GM12878 (cell line): Measurements from ENCODE around the gene OR12D1. TPM values are rescaled to one million over a fixed set of nuclear protein-coding genes. Genes with fewer than 3 reads are reported as not detected.

Experiments
- ATAC-seq: fragments of 200-7000 bp; cut with Tn5 transposase; 3 replicates; pipeline ENCODE4 v1.9.1; 2020; ENCODE audit warnings: mild to moderate bottlenecking, moderate library complexity
- BruUV-seq: library from RNA; stranded (reverse); fragments of 400-500 nt; replicated peaks from 2 replicates; lab custom pipeline; 2021; lab: Mats Ljungman, UMichigan
- CTCF ChIA-PET: fragments of 300-600 bp; sonication (Branson Sonifier 250); formaldehyde crosslinking; extraction: SDS; loops from one replicate; lab custom pipeline; 2021; ENCODE audit warnings: inconsistent platforms; lab: Yijun Ruan, JAX
- POLR2A ChIA-PET: fragments of 350-600 bp; formaldehyde crosslinking; extraction: SDS; loops from one replicate; lab custom pipeline; 2021; ENCODE audit warnings: inconsistent platforms; lab: Charles Lee
- RAD21 ChIA-PET: fragments of 300-600 bp; sonication (Branson Sonifier 250); formaldehyde crosslinking; loops from one replicate; lab custom pipeline; 2023; ENCODE audit warnings: antibody characterized with exemption; ENCODE audit not compliant: unreplicated experiment; lab: Charles Lee
- SMC1A ChIA-PET: fragments of 300-600 bp; sonication (Branson Sonifier 250); formaldehyde crosslinking; loops from one replicate; lab custom pipeline; 2023; ENCODE audit not compliant: unreplicated experiment, uncharacterized antibody; lab: Charles Lee
- DNase-seq: peaks from one replicate; pipeline ENCODE4 v3.0.0-alpha.2; 2011; ENCODE audit warnings: low read depth, low spot score
- FAIRE-seq: peaks from 3 replicates; lab custom pipeline; 2011; peaks lifted over from hg19 to GRCh38; lab: Jason Lieb, UNC
- H2AFZ ChIP-seq: 2 replicates; pipeline ENCODE4 v1.6.0; 2011; ENCODE audit warnings: low read depth, low read length, control low read depth; ENCODE audit not compliant: control insufficient read depth
- H3K27ac ChIP-seq: 2 replicates; pipeline ENCODE4 v1.5.1; 2011; ENCODE audit warnings: control low read depth; ENCODE audit not compliant: control insufficient read depth, insufficient read depth
- H3K27me3 ChIP-seq, 2 experiments: replicated peaks in 1 of 2; 2 replicates each; pipeline versions ENCODE4 v1.6.0 to v1.6.1; 2011; ENCODE audit warnings: low read length in 1 of 2; ENCODE audit not compliant: control insufficient read depth in 2 of 2, insufficient read depth in 2 of 2
- H3K36me3 ChIP-seq, 2 experiments: 2 replicates each; pipeline ENCODE4 v1.5.1; 2011; ENCODE audit warnings: low read length in 1 of 2; ENCODE audit not compliant: control insufficient read depth in 2 of 2, insufficient read depth in 2 of 2
- H3K4me1 ChIP-seq: 2 replicates; pipeline ENCODE4 v1.6.1; 2011; ENCODE audit warnings: mild to moderate bottlenecking, low read length, moderate library complexity, mixed read lengths; ENCODE audit not compliant: control insufficient read depth, insufficient read depth
- H3K4me2 ChIP-seq: 2 replicates; pipeline ENCODE4 v1.6.0; 2011; ENCODE audit warnings: control low read depth; ENCODE audit not compliant: control insufficient read depth, insufficient read depth
- H3K4me3 ChIP-seq: fragments of 200-600 bp; sonication (generic); 2 replicates; pipeline ENCODE4 v1.5.1; 2016
- H3K79me2 ChIP-seq: 2 replicates; pipeline ENCODE4 v1.6.0; 2011; ENCODE audit warnings: low read length; ENCODE audit not compliant: control insufficient read depth, insufficient read depth
- H3K9ac ChIP-seq: 2 replicates; pipeline ENCODE4 v1.8.0; 2011; ENCODE audit warnings: low read length, control low read depth, mixed read lengths; ENCODE audit not compliant: control insufficient read depth, insufficient read depth
- H3K9me3 ChIP-seq: replicated peaks from 3 replicates; pipeline ENCODE4 v1.5.1; 2011; ENCODE audit warnings: mild to moderate bottlenecking, low read length; ENCODE audit not compliant: control insufficient read depth, insufficient read depth
- H4K20me1 ChIP-seq: 2 replicates; pipeline ENCODE4 v1.6.0; 2011; ENCODE audit not compliant: control insufficient read depth, insufficient read depth
- ATF3 ChIP-seq: IDR thresholded peaks from 2 replicates; pipeline ENCODE4 v1.6.1; 2011; ENCODE audit warnings: low read depth, mild to moderate bottlenecking, low read length, moderate library complexity, borderline replicate concordance; ENCODE audit errors: extremely low read depth
- HDAC6 ChIP-seq: fragments of 200-600 bp; sonication (generic); IDR thresholded peaks from one replicate; pipeline ENCODE4 v1.8.0; 2017; ENCODE audit warnings: antibody characterized with exemption; ENCODE audit not compliant: unreplicated experiment
- IKZF2 ChIP-seq, 2 experiments: fragments of 450-650 bp; IDR thresholded peaks; 2 replicates each; pipeline ENCODE4 v1.6.1; 2017; ENCODE audit warnings: mild to moderate bottlenecking in 2 of 2, moderate library complexity in 2 of 2
- NKRF ChIP-seq: fragments of 450-650 bp; conservative IDR thresholded peaks from 2 replicates; pipeline ENCODE4 v1.6.1; 2017; ENCODE audit warnings: mild to moderate bottlenecking, moderate library complexity
- PAX8 ChIP-seq: fragments of 450-650 bp; IDR thresholded peaks from 2 replicates; pipeline ENCODE4 v1.6.1; 2017; ENCODE audit warnings: mild to moderate bottlenecking, moderate library complexity
- SREBF2 ChIP-seq: IDR thresholded peaks from 2 replicates; pipeline ENCODE4 v1.6.1; 2012; ENCODE audit warnings: mild to moderate bottlenecking, low read length
- WGBS: methylation state at CpG from one replicate; pipeline ENCODE4 v1.1.6; 2016; ENCODE audit warnings: low lambda C conversion rate; ENCODE audit not compliant: insufficient replicate concordance, insufficient coverage; ENCODE audit errors: missing lambda C conversion rate; 5-methylcytosine and 5-hydroxymethylcytosine counted together
- in situ Hi-C: fragments of 300-500 bp; cut with MboI; formaldehyde crosslinking; loops from 9 replicates; pipeline ENCODE4 v1.14.3; 2018; ENCODE audit warnings: mixed read lengths
- intact Hi-C: fragments of 100-400 bp; cut with micrococcal nuclease; formaldehyde crosslinking; loops from one replicate; pipeline ENCODE4 v1.14.2; 2022; ENCODE audit not compliant: unreplicated experiment
- polyA plus RNA-seq, 11 experiments: library from polyadenylated mRNA; depleted of rRNA in 4 of 11; unstranded in 6 of 11; stranded (reverse) in 5 of 11; fragments of >200 nt; fragmentation: Nextera tagmentation in 4 of 11; fragmentation: Illumina TruSeq in 1 of 11; extraction: Ambion mirVana in 4 of 11; extraction: Trizol in 1 of 11; gene quantifications; 1 replicate in 1 of 11; 2 replicates in 10 of 11; pipeline versions ENCODE4 v1.2.1 to v1.2.3, GENCODE V29; 2011 to 2016; ENCODE audit warnings: inconsistent platforms in 2 of 11, missing spikeins in 2 of 11, low read depth in 1 of 11
- total RNA-seq, 4 experiments: library from RNA; depleted of rRNA in 3 of 4; stranded (reverse); fragments of >200 nt in 3 of 4; fragmentation: Illumina TruSeq in 1 of 4; extraction: Trizol in 1 of 4; gene quantifications; 2 replicates each; pipeline versions ENCODE4 v1.2.1 to v1.2.3, GENCODE V29; 2013 to 2021

The OR12D1 gene
- total and polyA plus RNA-seq, 10 of the 15 experiments (the other 5 are each of a cell fraction or from before 2014, with no cell fraction given), result not detected

GRCh38 chr6:29424575-29424974, 9.8 kb downstream of the OR12D1 start:
- H3K27ac ChIP-seq, result no peak overlapping the region
- H3K9ac ChIP-seq, result no peak overlapping the region
- 11% methylated on average over 2 of the region's 2 CpGs for WGBS
- ChIA-PET RAD21 (no interaction called here), SMC1A (no interaction called here), CTCF (no interaction called here), POLR2A (no interaction called here)
- H3K27me3 ChIP-seq, result no peaks in the 10 kb centered on the region
- DNase-seq (no peak), ATAC-seq (no peak), FAIRE-seq (no peak)
- TF ChIP-seq SREBF2 (no peak), PAX8 (no peak), IKZF2 (IDR thresholded peaks at IDR 0.05) (no peak), HDAC6 (no peak), ATF3 (no peak), NKRF (no peak)
- no TSS peak for BruUV-seq
- no peaks in the 10 kb centered on the region for H3K36me3 ChIP-seq
- no peak overlapping the region for H3K4me2 ChIP-seq
- H4K20me1 ChIP-seq, result no peaks in the 10 kb centered on the region
- no peak overlapping the region for H3K4me3 ChIP-seq
- in situ Hi-C loops, result no loop called here
- H3K4me1 ChIP-seq, result no peaks in the 10 kb centered on the region
- no peak overlapping the region for H2AFZ ChIP-seq
- intact Hi-C loops, result no loop called here
- H3K9me3 ChIP-seq, result no peaks in the 10 kb centered on the region
- H3K79me2 ChIP-seq, result no peaks in the 10 kb centered on the region
